CD4-positive, alpha-beta memory T cell (primary cell): ENCODE data around the gene ATG9B. TPM values are rescaled to one million over a fixed set of nuclear protein-coding genes. Genes with fewer than 3 reads are reported as not detected.

Experiments
- CTCF ChIA-PET: fragments of 350-600 bp; sonication (Branson Sonifier 250); formaldehyde crosslinking; loops from one replicate; lab custom pipeline; 2021; ENCODE audit warnings: inconsistent platforms; ENCODE audit not compliant: partially characterized antibody; lab: Charles Lee
- POLR2A ChIA-PET: fragments of 350-600 bp; sonication (Branson Sonifier 250); formaldehyde crosslinking; loops from one replicate; lab custom pipeline; 2021; ENCODE audit not compliant: partially characterized antibody; lab: Charles Lee
- DNase-seq, 5 donors: peaks; one replicate each; pipeline versions ENCODE4 v3.0.0 to v3.0.0-alpha.2; 2020 to 2022; ENCODE audit warnings: mixed read lengths in 1 of 5
- H3K27ac ChIP-seq: one replicate; pipeline ENCODE4 v1.7.0; 2013; ENCODE audit warnings: low read depth, low read length
- H3K27me3 ChIP-seq: 2 replicates; pipeline ENCODE4 v1.7.0; 2013; ENCODE audit warnings: mild to moderate bottlenecking, low read length, moderate library complexity; ENCODE audit not compliant: insufficient read depth
- H3K36me3 ChIP-seq: 2 replicates; pipeline ENCODE4 v1.7.0; 2013; ENCODE audit warnings: mild to moderate bottlenecking, low read length, moderate library complexity; ENCODE audit not compliant: insufficient read depth
- H3K4me1 ChIP-seq: 2 replicates; pipeline ENCODE4 v1.7.0; 2013; ENCODE audit warnings: mild to moderate bottlenecking, low read length, moderate library complexity; ENCODE audit not compliant: insufficient read depth
- H3K4me3 ChIP-seq, 2 donors: one replicate each; pipeline ENCODE4 v1.7.0; 2013; ENCODE audit warnings: low read length in 2 of 2, mild to moderate bottlenecking in 1 of 2
- H3K9me3 ChIP-seq, 2 donors: one replicate each; pipeline ENCODE4 v1.7.0; 2013; ENCODE audit warnings: low read length in 2 of 2, control low read depth in 1 of 2; ENCODE audit not compliant: control insufficient read depth in 1 of 2
- H3K27ac Mint-ChIP-seq, 7 donors: one replicate each; pipeline ENCODE4 v1.8.0; 2020 to 2021; ENCODE audit warnings: mixed read lengths in 7 of 7, mild to moderate bottlenecking in 6 of 7, inconsistent platforms in 3 of 7, moderate library complexity in 3 of 7
- H3K27me3 Mint-ChIP-seq, 2 donors: one replicate each; pipeline ENCODE4 v1.8.0; 2020 to 2021; ENCODE audit warnings: mixed read lengths in 2 of 2
- H3K36me3 Mint-ChIP-seq, 2 donors: one replicate each; pipeline ENCODE4 v1.8.0; 2020 to 2021; ENCODE audit warnings: mixed read lengths in 2 of 2, inconsistent platforms in 1 of 2, mild to moderate bottlenecking in 1 of 2
- H3K4me1 Mint-ChIP-seq, 4 donors: one replicate each; pipeline ENCODE4 v1.8.0; 2020 to 2021; ENCODE audit warnings: mixed read lengths in 4 of 4, mild to moderate bottlenecking in 1 of 4
- H3K4me3 Mint-ChIP-seq, 8 donors: one replicate each; pipeline ENCODE4 v1.8.0; 2020 to 2021; ENCODE audit warnings: mixed read lengths in 8 of 8, mild to moderate bottlenecking in 7 of 8, moderate library complexity in 6 of 8, inconsistent platforms in 3 of 8
- H3K9me3 Mint-ChIP-seq, 8 donors: one replicate each; pipeline ENCODE4 v1.8.0; 2020 to 2021; ENCODE audit warnings: mixed read lengths in 8 of 8, mild to moderate bottlenecking in 5 of 8, inconsistent platforms in 3 of 8, moderate library complexity in 1 of 8
- intact Hi-C: fragments of 100-400 bp; cut with micrococcal nuclease; formaldehyde crosslinking; loops from one replicate; pipeline ENCODE4 v1.15.1; 2023
- polyA plus RNA-seq, 2 donors: library from polyadenylated mRNA; unstranded; fragments of 300-500 nt; fragmentation: Illumina TruSeq; gene quantifications; one replicate each; pipeline ENCODE4 v1.2.3, GENCODE V29; 2021
- total RNA-seq, 2 experiments: library from RNA; stranded (reverse); gene quantifications; one replicate each; pipeline ENCODE4 v1.2.3, GENCODE V29; 2021

ATG9B gene
- total and polyA plus RNA-seq, 4 experiments from 2014 or later, result 16.9 to 36.6 (median 29.6) TPM

DNA sequence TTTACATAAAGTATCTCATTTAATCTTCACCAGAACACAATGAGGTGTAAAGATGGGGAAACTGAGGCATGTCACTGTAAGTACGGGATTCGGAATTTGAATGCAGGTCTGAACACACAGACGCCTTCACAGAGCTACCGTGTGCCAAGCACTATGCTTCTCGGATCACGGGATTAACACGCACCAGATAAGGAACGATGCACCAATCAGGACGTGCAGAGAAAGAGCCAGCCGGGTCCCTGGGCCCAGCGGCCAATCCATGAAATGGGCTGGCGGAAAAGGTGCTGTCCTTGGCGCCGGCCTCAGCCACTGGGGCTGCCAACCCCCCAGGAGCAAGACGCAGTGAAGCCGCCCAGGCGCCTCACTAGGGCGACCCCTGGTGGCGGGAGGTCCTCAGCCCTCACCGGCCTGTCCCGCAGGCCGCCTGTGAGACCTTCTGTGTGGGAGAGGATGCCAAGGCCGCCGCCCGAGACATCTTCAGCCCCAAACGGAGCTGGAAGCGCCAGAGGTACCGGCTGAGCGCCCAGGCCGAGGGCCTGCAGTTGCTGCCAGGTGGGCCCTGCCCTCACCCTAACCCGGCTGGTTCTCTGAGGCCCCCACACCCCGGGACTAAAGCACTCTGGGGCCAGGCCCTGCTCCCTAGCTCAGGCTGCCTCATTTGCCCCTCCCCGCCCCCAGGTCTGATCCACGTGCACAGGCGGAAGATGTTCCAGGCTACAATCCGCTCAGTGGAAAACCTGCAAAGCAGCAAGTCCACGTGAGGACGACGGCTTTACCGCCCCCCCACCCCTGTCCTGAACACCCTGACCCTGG lies 15.6 kb downstream of the ATG9B start:
- Mint-ChIP-seq H3K4me3 (peak overlapping the region; percentile 80 to 90 (median 88)), H3K27me3 (no peaks in the 10 kb centered on the region), H3K27ac (peak overlapping the region; percentile 87 to 98 (median 96)), H3K36me3 (peaks cover 0 to 8% of the 10 kb centered on the region in 2 donors), H3K9me3 (peaks cover 0 to 2% (median 0%) of the 10 kb centered on the region in 8 donors), H3K4me1 (peaks cover 39 to 81% (median 59%) of the 10 kb centered on the region in 4 donors)
- ChIA-PET POLR2A (interaction anchor here (0.5 to 13.0 kb wide), 13 partner anchors 10 to 1724 kb away, joined by 3 to 182 read pairs (median 7); partner anchors contain the start of genes ABCB8, ABCF2, FASTK and NOS3), CTCF (interaction anchor here (0.9 to 9.1 kb wide), 17 partner anchors 9 to 110 kb away, joined by 3 to 93 read pairs (median 5); partner anchors contain the start of genes ABCB8 and NOS3)
- H3K9me3 ChIP-seq, result no peaks in the 10 kb centered on the region
- H3K27me3 ChIP-seq, result no peaks in the 10 kb centered on the region
- no peaks in the 10 kb centered on the region for H3K36me3 ChIP-seq
- peak; percentile 68 to 82 (median 74) for DNase-seq
- H3K4me1 ChIP-seq, result peaks cover 74% of the 10 kb centered on the region
- peak overlapping the region; percentile 17 to 53 for H3K4me3 ChIP-seq
- H3K27ac ChIP-seq, result peak overlapping the region; percentile 69
- intact Hi-C loops, result loop anchor here (1.0 kb wide), 1 partner anchor 33 kb away; no protein-coding TSS in a partner anchor

DNA sequence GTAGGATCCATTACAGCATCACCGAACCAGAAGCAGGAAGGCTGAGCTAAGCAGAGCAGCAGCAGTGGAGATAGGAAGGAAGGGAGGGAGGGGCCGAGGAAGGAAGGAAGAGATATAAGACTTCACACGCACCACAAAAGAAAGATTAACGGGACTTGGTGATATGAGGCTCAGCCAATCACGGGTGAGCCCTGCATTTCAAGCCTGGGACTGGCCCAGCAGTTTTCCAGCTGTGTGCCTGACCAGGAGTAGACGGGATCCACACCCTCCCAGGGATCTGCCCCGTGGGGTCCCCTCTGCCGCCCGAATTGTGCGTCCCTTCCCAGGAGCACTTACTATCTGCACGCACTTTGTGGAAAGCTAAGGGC lies 16.2 kb downstream of the ATG9B start:
- peak; percentile 55 to 65 (median 63) for DNase-seq
- ChIA-PET POLR2A (interaction anchor here (0.9 to 13.0 kb wide), 13 partner anchors 10 to 219 kb away, joined by 3 to 182 read pairs (median 7); partner anchors contain the start of genes ABCB8, ABCF2, FASTK and NOS3), CTCF (interaction anchor here (0.9 to 9.1 kb wide), 17 partner anchors 10 to 110 kb away, joined by 3 to 93 read pairs (median 5); partner anchors contain the start of genes ABCB8 and NOS3)
- H3K27me3 ChIP-seq, result no peaks in the 10 kb centered on the region
- Mint-ChIP-seq H3K4me1 (peaks cover 37 to 81% (median 57%) of the 10 kb centered on the region in 4 donors), H3K27ac (peak overlapping the region; percentile 87 to 98 (median 96)), H3K36me3 (peaks cover 0 to 8% of the 10 kb centered on the region in 2 donors), H3K27me3 (no peaks in the 10 kb centered on the region), H3K4me3 (peak overlapping the region; percentile 80 to 90 (median 88)), H3K9me3 (peaks cover 0 to 2% (median 0%) of the 10 kb centered on the region in 8 donors)
- intact Hi-C loops, result loop anchor here (1.0 kb wide), 1 partner anchor 33 kb away; no protein-coding TSS in a partner anchor
- H3K27ac ChIP-seq, result peak overlapping the region; percentile 69
- H3K36me3 ChIP-seq, result no peaks in the 10 kb centered on the region
- H3K4me3 ChIP-seq, result peak overlapping the region; percentile 17 to 53
- no peaks in the 10 kb centered on the region for H3K9me3 ChIP-seq
- peaks cover 69% of the 10 kb centered on the region for H3K4me1 ChIP-seq

DNA sequence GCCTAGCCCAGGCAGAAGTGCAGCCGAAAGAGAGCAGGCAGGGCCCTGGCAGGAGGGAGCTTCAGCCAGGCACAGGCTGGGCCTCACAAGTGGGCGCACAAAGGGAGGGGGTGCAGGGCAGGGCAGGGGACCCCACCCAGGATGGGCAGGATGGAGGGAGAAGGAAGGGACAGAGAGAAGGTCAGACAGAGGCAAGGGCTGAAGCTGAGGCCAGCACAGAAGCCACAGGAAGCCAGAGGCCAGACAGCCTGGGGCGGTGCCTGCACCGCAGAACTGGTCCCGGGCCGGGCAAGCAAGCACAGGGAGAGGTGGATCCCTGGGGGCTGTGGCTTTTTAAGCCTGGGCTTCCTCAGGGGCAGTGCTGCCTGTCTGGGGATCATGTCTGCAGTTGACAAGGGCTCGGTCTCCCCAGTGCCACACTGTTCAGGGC lies 16.8 kb downstream of the ATG9B start:
- Histone ChIP-seq H3K27ac (peak overlapping the region; percentile 69), H3K36me3 (no peaks in the 10 kb centered on the region), H3K4me1 (peaks cover 62% of the 10 kb centered on the region), H3K9me3 (no peaks in the 10 kb centered on the region), H3K27me3 (no peaks in the 10 kb centered on the region), H3K4me3 (peak overlapping the region in 1 of 2 donors; percentile 17)
- intact Hi-C loops, result no loop called here
- peaks cover 34 to 74% (median 52%) of the 10 kb centered on the region in 4 donors for H3K4me1 Mint-ChIP-seq
- H3K27ac Mint-ChIP-seq, result peak overlapping the region; percentile 87 to 98 (median 96)
- peak in 1 of 5 donors; percentile 37 for DNase-seq
- no peaks in the 10 kb centered on the region for H3K27me3 Mint-ChIP-seq
- peak overlapping the region; percentile 72 to 90 (median 88) for H3K4me3 Mint-ChIP-seq
- H3K9me3 Mint-ChIP-seq, result peaks cover 0 to 2% (median 0%) of the 10 kb centered on the region in 8 donors
- ChIA-PET CTCF (interaction anchor here (1.1 to 9.1 kb wide), 13 partner anchors 10 to 109 kb away, joined by 3 to 93 read pairs (median 9); partner anchors contain the start of genes ABCB8 and NOS3), POLR2A (interaction anchor here (1.0 to 13.0 kb wide), 10 partner anchors 9 to 219 kb away, joined by 3 to 182 read pairs (median 12); partner anchors contain the start of genes ABCB8, ABCF2, FASTK and NOS3)
- H3K36me3 Mint-ChIP-seq, result peaks cover 0 to 5% of the 10 kb centered on the region in 2 donors

DNA sequence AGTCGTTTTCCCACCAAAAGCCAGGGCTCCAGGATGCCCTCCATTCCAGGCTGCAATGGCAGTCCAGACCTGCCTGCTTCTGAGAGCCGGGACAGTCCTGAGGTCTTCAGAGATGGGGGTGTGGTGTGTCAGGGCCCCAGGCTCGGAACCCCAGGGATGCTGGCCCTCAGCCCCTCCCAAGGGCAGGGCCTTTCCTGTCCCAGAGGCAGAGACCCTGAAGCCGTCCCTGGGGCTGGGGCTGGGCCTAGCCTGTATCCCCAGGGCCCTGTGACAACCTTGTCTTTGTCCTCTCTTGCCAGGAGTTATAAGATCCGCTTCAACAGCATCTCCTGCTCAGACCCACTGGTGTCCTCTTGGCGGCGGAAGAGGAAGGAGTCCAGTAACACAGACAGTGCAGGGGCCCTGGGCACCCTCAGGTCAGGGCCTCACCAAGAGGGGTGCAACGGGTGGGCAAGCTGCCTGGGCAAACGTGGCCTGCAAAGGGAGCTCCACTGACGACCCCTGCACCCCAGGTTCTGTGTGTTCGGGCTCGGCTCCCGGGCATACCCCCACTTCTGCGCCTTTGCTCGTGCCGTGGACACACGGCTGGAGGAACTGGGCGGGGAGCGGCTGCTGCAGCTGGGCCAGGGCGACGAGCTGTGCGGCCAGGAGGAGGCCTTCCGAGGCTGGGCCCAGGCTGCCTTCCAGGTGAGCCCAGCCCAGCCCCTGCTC lies 17.5 kb downstream of the ATG9B start:
- peak overlapping the region in 5 of 7 donors; percentile 48 to 98 (median 67) for H3K27ac Mint-ChIP-seq

DNA sequence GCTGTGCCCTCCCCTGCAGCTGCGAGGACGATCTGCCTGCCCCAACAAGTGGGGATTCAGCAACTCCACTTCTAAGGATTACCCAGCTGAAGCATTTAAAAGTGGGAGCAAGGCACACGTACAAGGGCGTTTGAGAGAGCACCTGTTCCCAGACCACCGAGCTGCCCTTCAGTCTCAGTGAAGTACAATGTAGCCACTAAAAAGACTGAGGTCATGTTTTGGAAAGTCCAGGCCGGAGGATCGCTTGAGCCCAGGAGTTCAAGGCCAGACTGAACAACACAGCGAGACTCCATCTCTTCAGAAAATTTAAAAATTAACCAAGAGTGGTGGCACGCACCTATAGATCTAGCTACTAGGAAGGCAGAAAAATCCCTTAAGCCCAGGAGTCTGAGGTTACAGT lies 18.7 kb downstream of the ATG9B start:
- intact Hi-C loops, result no loop called here
- peaks cover 22 to 60% (median 38%) of the 10 kb centered on the region in 4 donors for H3K4me1 Mint-ChIP-seq

More for the DNA sequence above, 17.5 kb downstream of the ATG9B start:
- peak in 1 of 5 donors; percentile 41 for DNase-seq
- Histone ChIP-seq H3K9me3 (no peaks in the 10 kb centered on the region), H3K4me1 (peaks cover 55% of the 10 kb centered on the region), H3K36me3 (no peaks in the 10 kb centered on the region), H3K27me3 (no peaks in the 10 kb centered on the region), H3K27ac (no peak overlapping the region), H3K4me3 (no peak overlapping the region)
- Mint-ChIP-seq H3K4me3 (peak overlapping the region in 3 of 8 donors; percentile 25 to 42 (median 27)), H3K36me3 (peaks cover 0 to 3% of the 10 kb centered on the region in 2 donors), H3K9me3 (peaks cover 0 to 2% (median 0%) of the 10 kb centered on the region in 8 donors), H3K27me3 (no peaks in the 10 kb centered on the region), H3K4me1 (peaks cover 28 to 67% (median 45%) of the 10 kb centered on the region in 4 donors)
- ChIA-PET POLR2A (interaction anchor here (2.2 to 13.0 kb wide), 5 partner anchors 9 to 33 kb away, joined by 10 to 182 read pairs (median 68); partner anchors contain the start of genes ABCB8 and NOS3), CTCF (interaction anchor here (1.3 to 9.1 kb wide), 7 partner anchors 9 to 44 kb away, joined by 4 to 93 read pairs (median 22); partner anchors contain the start of gene NOS3)
- intact Hi-C loops, result no loop called here

DNA sequence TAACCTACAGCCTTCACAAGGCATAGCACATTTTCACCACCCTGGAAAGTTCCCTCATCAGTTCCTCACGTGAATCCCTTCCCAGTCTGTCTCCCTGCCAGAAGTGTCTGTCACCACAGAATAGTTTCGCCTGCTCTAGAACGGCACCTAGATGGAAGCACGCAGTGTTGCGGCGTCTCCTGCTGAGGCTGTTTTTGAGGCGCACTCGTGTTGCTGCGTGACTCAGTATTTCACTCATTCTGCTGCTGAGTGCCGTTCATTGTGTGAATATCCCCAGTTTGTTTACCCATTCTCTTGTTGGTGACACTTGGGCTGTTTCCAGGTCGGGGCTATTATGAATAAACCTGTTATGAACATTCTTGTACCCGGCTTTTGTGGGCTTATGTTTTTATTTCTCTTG lies 20.7 kb downstream of the ATG9B start:
- Histone ChIP-seq H3K4me1 (peaks cover 41% of the 10 kb centered on the region), H3K4me3 (no peak overlapping the region), H3K27ac (no peak overlapping the region), H3K9me3 (no peaks in the 10 kb centered on the region), H3K36me3 (no peaks in the 10 kb centered on the region), H3K27me3 (no peaks in the 10 kb centered on the region)
- CTCF ChIA-PET, result interaction anchor here (0.8 to 8.3 kb wide), 3 partner anchors 14 to 19 kb away, joined by 3 to 93 read pairs (median 3); no protein-coding TSS in a partner anchor
- peaks cover 0 to 2% (median 0%) of the 10 kb centered on the region in 8 donors for H3K9me3 Mint-ChIP-seq
- POLR2A ChIA-PET, result no interaction called here
- peaks cover 21 to 52% (median 35%) of the 10 kb centered on the region in 4 donors for H3K4me1 Mint-ChIP-seq
- peaks cover 0 to 6% of the 10 kb centered on the region in 2 donors for H3K36me3 Mint-ChIP-seq
- no peak for DNase-seq
- intact Hi-C loops, result no loop called here
- no peak overlapping the region for H3K4me3 Mint-ChIP-seq
- H3K27ac Mint-ChIP-seq, result peak overlapping the region in 3 of 7 donors; percentile 22 to 80 (median 37)
- no peaks in the 10 kb centered on the region for H3K27me3 Mint-ChIP-seq

More for the DNA sequence above, 18.7 kb downstream of the ATG9B start:
- Mint-ChIP-seq H3K36me3 (peaks cover 0 to 3% of the 10 kb centered on the region in 2 donors), H3K27ac (peak overlapping the region in 5 of 7 donors; percentile 35 to 82 (median 73)), H3K27me3 (no peaks in the 10 kb centered on the region), H3K4me3 (peak overlapping the region in 1 of 8 donors; percentile 12), H3K9me3 (peaks cover 0 to 2% (median 0%) of the 10 kb centered on the region in 8 donors)
- Histone ChIP-seq H3K9me3 (no peaks in the 10 kb centered on the region), H3K27ac (no peak overlapping the region), H3K27me3 (no peaks in the 10 kb centered on the region), H3K4me3 (no peak overlapping the region), H3K4me1 (peaks cover 43% of the 10 kb centered on the region), H3K36me3 (no peaks in the 10 kb centered on the region)
- no peak for DNase-seq
- POLR2A ChIA-PET, result interaction anchor here (1.5 to 7.9 kb wide), 2 partner anchors 8 to 13 kb away, joined by 4 to 77 read pairs; no protein-coding TSS in a partner anchor
- CTCF ChIA-PET, result interaction anchor here (1.2 to 8.3 kb wide), 5 partner anchors 12 to 107 kb away, joined by 3 to 93 read pairs (median 4); no protein-coding TSS in a partner anchor
